CD4-positive, alpha-beta T cell treated with Interleukin-15 for 4 hours (primary cell): Measurements from ENCODE around the gene OCLN.
"Not testable (repeated sequence)": the region's sequence is repeated elsewhere in the genome, so short reads cannot be mapped to it uniquely, and the experiment has no call there.

Experiments used
- DNase-seq: peaks from one replicate; pipeline ENCODE4 v3.0.0-alpha.2; 2020; ENCODE audit warnings: low spot score

The OCLN gene

DNA sequence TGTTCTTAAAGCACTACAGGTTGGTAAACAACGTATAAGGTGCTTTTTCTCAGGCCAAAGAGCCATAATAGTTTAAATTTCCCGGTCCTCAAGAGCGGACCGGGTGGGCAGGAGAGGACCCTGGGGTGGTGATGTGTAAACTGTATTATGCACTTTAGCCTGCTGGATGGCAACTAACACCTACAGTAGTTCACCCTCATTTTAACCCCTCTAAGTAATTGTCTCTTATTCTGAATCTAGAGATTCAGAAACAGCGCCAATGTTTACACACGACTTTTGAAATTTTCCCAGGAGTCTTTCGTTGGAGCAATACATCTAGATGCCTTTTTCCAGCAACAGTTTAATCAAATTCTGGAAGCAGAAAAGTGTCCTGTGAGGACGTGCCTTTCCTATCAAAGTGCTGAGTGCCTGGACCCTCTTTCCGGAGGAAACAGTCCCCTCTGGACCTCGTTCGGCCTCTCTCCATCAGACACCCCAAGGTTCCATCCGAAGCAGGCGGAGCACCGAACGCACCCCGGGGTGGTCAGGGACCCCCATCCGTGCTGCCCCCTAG, 676 bp upstream of the OCLN start:
- no peak for DNase-seq

DNA sequence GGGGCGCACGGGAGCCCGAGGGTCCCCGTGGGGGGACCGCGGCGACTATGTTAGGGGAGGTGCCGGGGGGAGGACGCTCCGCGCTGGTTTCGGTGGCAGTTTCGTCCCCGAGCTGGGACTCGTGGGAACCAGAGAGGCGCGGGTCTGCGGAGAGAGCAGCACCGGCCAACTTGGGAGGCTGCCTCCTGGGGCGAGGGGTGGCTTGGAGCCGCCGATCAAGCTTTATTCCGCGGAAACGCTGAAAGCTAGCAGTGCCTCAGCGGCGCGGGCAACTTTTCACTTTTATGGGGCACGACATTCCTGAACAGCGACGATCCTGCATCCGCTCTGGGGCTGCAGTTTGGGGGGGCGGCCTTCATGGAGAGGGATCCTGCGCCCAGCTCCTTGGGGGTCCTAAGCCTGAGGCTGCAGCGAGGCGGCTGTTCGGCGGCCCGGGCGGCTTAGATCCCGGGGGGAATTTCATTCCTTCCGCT, 369 bp downstream of the OCLN start:
- DNase-seq, result no peak

DNA sequence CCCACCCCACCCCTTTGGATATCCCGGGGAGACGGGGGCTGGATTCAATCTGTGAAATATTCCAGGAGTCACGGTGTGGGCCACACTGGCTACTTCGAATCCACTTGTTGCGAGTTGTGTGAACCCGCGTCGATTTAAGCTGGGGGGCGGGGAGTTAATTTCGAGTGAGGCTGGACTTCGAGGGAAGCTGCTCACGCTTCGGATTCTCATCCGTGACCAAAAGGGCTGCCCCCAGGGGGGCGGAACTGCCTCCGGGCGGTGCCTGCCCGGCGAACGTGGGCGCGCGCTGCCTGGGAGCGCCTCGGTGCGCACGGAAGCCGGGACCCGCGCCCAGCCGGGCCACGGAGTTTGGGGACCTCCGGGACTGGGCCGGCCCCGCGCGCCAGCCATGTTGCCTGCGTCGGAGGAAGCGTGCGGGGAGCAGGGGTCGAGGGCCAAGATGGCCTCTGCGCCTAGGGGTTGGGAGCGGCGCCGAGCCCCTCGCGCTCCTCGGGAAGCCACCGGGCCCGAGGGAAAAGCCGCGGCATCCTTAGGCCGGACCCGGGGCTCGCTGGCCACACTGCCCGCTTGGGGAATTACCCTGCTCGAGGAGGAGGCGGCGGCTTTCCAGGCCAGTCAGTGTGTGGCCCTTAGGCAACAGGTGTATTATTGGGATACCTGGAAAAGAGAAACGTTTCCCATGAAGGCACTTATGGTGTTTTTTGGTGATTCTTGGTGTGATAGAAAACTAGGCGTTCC, 975 bp downstream of the OCLN start:
- no peak for DNase-seq

DNA sequence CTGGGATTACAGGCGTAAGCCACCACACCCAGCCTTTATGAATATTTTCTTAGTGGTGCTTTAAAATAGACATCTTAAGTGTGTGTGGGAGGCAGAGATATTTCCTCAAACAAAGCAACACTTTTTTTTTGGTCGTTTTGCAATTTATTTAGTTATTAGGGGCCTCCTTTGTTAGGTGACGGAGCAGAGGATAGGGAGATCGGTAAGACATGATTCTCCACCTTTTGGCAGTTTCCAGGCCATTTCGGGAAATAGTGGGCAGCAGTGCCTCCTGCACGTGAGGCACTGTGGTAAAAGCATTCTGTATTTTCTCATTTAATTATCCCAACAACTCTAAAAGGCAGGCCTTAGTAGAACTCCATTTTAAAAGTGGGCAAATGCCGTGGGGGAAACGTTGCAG, 1.9 kb downstream of the OCLN start:
- DNase-seq, result no peak

DNA sequence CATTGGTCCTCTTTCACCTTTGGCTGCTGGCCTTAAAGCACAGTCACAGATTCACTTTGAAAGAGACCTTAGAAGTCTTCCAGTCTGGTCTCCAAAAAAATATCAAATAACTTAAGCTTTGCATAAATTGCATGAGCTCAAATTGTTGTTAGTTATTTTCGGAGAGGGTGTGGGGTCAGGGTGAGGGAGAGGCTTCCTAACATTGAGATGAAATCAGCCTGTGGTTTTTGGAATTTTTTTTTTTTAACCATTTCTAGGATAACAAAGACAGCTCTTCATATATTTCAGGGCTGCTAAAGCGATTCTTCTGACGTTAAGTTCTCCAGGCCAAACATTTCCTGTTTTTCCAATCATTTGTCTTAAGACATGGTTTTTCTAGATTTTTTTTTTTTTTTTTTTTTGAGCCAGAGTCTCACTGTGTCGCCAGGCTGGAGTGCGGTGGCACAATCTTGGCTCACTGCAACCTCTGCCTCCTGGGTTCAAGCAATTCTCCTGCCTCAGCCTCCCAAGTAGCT, 4.5 kb downstream of the OCLN start:
- no peak for DNase-seq

DNA sequence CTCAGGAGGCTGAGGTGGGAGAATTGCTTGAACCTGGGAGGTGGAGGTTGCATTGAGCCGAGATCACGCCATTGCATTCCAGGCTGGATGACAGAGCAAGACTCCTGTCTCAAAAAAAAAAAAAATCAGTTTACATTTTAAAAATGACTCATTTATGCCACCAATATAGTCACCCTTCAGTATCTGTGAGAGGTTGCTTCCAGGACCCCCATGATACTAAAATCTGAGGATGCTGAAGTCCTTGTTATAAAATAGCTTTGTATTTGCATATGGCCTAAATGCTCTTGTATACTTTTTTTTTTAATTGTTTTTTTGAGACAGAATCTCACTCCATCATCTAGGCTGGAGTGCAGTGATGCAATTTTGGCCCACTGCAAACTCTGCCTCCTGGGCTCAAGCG, 5.8 kb downstream of the OCLN start:
- DNase-seq, result no peak

DNA sequence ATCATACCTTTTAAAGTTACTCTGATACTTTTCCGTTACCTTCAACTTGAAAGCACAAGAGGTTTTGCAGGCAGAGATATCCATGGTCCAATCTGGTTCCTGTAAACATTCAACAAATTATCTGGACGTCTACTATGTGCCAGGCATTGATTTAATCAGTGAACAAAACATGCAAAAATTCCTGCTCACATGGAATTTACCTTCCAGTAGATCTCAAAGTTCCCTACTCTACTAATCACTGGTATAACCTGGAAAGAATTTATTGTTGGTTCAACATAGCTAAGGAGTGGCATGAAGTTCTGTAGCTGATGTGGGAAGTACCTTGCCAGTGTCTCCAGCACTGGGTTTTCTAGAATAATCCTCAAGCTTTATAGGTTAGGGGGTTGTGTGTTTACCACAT, 9.8 kb downstream of the OCLN start:
- DNase-seq, result no peak

DNA sequence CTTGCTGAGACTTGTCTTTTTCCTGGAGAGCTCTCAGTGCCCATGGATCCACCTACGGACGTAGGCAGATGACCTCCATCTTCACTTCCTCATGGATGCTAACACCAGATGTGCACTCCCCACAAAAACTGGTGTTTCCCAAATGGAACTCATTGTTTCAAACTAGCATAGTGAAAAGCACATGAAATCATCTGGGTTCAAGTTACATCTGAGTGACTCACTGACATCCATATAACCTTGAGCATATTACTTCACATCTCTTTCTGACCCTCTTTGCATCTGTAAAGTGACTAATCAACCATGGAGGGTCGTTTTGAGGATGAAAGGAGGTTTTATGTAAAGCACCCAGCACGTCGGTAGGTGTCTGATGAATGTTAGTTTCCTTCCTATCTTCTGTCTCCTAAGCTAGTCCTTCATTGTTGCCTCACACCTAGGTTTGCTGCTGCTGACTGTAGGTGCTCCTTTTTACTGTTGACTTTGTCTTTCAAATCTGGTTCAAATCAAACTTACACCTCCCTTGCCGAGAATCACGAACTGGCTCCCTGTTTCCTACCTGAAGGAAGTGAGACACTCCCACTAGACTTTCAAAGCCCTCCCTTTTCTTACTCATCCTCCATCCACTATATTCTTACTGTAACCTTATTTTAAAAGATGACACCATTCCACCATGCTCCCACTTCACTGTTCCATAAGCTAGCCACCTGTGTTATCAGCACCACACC, 10.3 kb downstream of the OCLN start:
- no peak for DNase-seq

DNA sequence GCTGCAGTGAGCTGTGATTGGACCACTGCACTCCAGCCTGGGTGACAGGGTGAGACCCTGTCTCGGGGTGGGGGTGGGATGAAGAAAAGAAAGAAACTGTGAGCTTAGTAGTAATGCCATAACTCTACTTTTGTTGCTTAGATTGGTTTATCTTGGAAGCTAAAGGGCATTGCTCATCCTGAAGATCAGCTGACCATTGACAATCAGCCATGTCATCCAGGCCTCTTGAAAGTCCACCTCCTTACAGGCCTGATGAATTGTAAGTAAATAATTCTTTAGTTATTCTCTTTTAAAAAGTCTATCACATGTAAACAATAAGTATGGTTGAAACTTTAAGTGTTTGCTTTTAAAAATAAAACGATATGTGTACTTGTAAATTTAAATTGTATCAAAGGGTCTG, 11.4 kb downstream of the OCLN start:
- DNase-seq, result no peak

DNA sequence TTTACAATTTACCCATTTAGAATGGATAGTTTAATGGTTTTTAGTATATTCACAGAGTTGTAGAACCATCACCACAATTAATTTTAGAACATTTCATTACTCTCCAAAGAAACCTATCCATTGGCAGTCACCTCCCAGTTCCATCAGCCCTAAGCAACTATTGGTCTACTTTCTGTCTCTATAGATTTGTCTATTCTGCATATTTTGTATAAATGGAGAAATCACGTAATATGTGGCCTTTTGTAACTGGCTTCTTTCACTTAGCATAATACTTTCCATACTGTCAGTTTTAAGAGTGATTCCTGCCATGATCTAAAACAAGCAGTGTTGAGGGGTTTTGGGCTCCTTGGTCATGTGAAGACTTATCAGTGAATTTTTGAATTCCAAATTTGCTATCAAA, 12.7 kb downstream of the OCLN start:
- DNase-seq, result no peak

DNA sequence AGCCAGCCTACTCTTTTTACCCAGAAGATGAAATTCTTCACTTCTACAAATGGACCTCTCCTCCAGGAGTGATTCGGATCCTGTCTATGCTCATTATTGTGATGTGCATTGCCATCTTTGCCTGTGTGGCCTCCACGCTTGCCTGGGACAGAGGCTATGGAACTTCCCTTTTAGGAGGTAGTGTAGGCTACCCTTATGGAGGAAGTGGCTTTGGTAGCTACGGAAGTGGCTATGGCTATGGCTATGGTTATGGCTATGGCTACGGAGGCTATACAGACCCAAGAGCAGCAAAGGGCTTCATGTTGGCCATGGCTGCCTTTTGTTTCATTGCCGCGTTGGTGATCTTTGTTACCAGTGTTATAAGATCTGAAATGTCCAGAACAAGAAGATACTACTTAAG, 16.6 kb downstream of the OCLN start:
- no peak for DNase-seq

DNA sequence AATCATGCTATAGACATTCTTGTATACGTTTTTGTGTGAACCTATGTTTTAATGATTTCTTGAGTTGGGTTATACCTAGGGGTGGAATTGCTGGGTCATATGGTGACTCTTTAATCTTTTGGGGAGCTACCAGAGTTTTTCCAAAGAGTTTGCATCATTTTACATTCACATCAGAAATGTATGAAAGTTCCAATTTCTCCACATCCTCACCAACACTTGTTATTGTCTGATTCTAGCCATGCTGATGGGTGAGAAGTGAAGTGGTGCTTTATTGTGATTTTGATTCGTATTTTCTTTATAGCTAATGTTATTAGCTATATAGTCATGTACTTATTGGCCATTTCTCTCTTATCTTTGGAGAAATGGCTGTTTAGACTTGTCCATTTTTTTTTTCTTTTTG, 18.1 kb downstream of the OCLN start:
- DNase-seq, result no peak

DNA sequence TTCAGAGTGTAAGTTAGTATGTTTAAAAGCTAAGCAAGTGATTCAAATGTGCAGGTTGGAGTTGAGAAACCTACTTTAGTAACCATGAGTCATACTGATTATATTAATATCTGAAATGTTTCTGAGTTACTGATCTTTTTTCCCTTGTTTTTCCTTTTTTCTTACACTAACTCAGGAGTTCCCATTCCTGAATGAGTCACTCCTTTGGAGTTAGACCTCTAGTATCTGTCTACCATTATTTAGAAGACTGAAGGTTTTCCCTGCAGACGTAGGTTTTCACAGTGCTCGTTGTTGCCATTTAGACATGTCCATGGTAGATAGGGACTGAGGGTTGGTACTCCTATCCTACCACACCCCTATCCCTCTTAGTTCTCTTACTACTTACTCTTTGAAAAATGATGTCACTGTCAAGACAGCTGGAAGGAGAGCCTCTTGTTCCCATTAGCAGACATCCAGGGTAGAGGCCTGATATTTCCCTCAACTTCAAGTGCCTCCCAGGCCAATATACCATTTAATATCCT, 20.2 kb downstream of the OCLN start:
- no peak for DNase-seq

DNA sequence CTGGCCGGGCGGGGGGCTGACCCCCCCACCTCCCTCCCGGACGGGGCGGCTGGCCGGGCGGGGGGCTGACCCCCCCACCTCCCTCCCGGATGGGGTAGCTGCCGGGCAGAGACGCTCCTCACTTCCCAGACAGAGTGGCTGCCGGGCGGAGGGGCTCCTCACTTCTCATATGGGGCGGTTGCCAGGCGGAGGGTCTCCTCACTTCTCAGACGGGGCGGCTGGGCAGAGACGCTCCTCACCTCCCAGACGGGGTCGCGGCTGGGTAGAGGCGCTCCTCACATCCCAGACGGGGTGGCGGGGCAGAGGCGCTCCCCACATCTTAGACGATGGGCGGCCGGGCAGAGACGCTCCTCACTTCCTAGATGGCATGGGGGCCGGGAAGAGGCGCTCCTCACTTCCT, 23.0 kb downstream of the OCLN start:
- DNase-seq, result not testable (repeated sequence)

DNA sequence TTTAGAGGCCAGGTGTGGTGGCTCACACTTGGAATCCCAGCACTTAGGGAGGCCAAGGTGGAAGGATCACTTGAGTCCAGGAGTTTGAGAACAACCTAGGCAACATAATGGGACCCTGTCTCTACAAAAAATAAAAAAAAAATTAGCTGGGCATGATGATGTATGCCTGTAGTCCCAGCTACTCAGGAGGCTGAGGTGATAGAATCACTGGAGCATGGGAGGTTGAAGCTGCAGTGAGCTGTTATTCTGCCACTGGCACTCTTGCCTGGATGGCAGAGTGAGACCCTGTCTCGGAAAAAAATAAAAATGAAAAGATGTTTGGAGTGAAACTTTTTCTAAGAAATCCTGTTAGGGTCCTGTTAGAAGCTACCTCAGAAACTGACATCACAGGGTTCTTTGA, 24.2 kb downstream of the OCLN start:
- no peak for DNase-seq

DNA sequence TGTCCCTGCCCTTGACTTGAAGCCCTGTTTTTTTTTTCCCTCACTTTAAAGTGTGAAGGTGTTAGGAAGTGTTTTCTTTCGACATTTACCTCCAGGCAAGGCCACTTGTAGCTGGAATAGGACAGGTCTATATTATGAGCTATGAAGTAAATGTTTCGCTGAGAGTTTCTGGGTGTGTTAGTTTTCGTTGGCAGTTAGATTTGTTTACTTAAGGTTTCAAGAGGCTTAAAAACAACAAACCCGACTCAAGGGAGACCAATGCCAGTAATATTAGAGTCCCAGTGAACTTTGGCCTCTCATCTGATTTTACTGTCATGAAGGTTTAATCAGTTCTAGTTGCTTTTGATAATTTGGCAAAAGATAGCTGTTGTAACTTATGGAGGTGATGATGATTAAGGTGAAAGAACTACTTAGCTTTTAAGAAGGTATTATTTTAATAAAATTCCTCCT, 25.2 kb downstream of the OCLN start:
- DNase-seq, result no peak

DNA sequence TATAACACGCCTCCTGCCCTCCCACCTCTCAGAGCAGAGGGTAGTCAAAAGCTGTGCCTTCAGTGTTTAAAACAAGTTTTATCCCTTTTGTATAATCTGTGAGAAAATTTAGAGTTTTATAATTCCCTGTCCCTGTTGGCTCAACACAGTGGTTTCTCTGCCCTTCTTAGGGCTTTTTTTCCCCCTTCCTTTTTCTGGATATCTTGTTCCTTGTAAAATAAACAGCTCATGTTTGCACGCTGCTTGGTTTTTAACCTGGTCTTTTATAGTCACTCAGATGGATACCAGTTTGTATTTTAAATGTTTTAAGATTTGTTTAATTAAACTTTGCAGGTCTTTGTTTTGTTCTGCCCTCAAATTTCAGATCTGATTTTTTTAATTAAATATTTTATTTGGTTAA, 26.7 kb downstream of the OCLN start:
- DNase-seq, result no peak

DNA sequence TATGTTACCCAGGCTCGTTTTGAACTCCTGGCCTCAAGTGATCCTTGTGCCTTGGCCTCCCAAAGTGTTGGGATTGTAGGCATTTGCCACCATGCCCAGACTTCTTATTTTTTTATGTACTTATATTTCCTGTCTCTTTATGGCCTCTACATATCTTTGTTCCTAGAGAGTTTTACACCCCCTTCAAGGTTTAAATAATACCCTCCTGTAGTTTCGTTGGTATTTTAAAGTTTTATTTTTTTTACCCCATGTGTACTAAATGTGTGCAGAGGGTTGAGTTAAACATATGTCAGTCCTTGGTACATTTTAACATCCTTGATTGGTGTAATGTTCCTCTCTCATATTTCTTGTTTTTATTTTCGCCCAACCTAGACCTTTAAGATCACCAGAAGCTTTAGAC, 29.4 kb downstream of the OCLN start:
- DNase-seq, result no peak

DNA sequence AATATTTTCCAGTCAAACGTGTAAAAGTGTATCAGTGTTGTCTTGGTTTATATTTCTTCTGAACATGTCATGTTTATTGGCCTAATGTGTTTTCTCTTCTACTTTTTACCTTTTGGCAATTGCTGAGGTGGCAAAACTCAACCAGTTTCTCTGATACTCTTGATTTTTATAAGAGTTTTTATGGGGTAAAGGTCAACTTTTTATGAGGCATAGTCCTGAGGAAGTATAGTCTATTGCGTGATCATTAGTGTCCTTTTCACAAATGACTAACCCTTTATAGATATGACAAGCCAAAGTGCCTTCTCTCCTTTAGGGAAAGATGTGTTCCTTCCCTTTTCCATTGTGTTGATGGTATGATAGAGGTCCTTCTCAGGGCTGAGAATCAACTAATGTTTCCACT, 32.9 kb downstream of the OCLN start:
- DNase-seq, result no peak

DNA sequence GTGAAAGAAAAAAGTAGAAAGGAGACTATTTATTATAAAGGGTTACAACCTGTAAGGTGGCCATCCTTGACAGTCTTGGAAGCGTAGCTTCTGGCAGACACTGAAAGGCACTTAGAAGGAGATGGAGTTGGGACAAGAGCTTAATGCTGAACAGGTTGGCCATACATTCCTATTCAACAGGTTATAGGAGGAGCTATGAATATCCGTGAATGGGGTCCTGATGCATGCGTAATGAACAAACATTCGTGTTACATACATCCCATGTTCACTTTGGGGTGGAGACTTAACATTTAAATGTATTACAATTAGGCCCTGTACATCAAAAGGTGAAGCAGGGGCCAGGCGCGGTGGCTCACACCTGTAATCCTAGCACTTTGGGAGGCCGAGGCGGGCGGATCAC, 34.1 kb downstream of the OCLN start:
- DNase-seq, result no peak

DNA sequence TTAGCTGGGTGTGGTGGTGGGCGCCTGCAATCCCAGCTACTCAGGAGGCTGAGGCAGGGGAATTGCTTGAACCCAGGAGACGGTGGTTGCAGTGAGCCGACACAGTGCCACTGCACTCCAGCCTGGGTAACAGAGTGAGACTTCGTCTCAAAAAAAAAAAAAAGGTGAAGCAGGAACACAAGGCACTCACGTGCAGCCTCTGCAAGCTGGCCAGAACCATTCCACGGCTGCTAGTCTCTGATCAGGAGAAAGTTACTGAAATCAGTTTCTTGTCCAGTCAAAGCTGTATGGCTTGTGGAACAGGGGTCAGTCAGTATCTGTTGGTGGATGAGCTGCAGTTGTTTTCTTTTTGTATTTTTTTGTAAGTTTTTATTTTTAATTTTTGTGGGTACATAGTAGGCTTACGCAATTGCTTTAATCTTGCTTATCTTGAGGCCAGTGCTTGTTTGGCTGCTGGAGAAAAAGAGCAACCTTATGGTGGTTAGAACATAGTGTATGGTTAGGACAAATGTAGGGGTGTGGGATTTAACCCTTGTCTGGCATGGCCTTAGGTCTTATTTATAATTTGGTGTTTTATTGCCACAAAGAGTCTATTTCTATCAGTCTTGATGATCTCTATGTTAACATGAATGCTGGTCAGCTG, 34.7 kb downstream of the OCLN start:
- no peak for DNase-seq

DNA sequence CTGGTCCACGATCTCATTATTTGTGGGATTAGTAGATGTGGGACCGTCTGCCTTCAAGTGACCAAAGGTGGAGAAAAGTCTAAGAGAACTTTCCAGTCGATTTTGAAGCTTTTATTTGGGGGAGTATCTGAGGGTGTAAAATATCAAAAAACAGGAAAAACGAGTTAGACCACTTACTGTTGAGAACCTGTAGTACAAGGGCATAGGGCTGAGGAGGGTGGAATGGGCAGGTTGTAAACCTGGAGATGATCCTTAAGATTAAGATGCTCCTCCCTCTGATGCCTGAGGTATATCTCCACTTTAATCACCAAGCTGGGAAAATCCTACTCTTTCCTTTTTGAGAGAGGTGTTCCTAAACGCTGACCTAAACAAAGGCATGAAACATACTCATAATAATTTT, 35.4 kb downstream of the OCLN start:
- no peak for DNase-seq

DNA sequence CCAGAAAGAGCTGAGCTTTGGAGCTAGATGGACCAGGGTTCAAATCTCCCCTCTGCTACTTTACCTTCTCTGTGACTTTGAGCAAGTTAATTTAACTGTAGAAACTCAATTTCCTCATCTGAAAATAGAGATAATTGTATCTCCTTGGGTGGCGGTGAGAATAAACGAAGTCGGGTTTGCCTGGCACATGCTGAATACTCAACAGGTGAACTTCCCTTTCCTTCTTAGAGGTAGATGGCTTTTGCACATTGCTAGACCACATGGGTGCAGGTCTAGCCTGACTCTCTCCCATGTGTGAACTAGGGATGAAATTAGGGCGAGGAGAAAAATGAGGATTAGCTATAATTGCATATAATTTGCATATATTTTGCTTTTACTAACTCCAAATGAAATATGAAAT, 36.0 kb downstream of the OCLN start:
- no peak for DNase-seq
